K562 (cell line): ENCODE measurements around the gene SOBP. TPM values are rescaled to one million over a fixed set of nuclear protein-coding genes. Genes with fewer than 3 reads are reported as not detected.

Source experiments
- ATAC-seq: fragments of 200-7000 bp; cut with Tn5 transposase; 3 replicates; pipeline ENCODE4 v1.9.1; 2020; ENCODE audit warnings: moderate library complexity
- BruUV-seq: library from RNA; stranded (reverse); fragments of 400-500 nt; replicated peaks from 2 replicates; lab custom pipeline; 2021; lab: Mats Ljungman, UMichigan
- CTCF ChIA-PET: fragments of 300-600 bp; formaldehyde crosslinking; extraction: SDS; loops from one replicate; lab custom pipeline; 2021; ENCODE audit warnings: low intra/inter-chr PET ratio; lab: Yijun Ruan, JAX
- POLR2A ChIA-PET: fragments of 300-600, 350-650 bp; sonication (Branson Sonifier 250); formaldehyde crosslinking; extraction: SDS; loops from one replicate; lab custom pipeline; 2021; ENCODE audit warnings: antibody characterized with exemption, inconsistent platforms; lab: Yijun Ruan, JAX
- DNase-seq, 4 experiments: peaks; one replicate each; pipeline versions ENCODE4 v3.0.0 to v3.0.0-alpha.2; 2011 to 2018; ENCODE audit warnings: low spot score in 3 of 4, mixed read lengths in 3 of 4; ENCODE audit errors: extremely low read depth in 1 of 4
- FAIRE-seq: peaks from 2 replicates; lab custom pipeline; 2011; peaks lifted over from hg19 to GRCh38; lab: Jason Lieb, UNC
- H2AFZ ChIP-seq: 2 replicates; pipeline ENCODE4 v1.6.0; 2011; ENCODE audit warnings: low read depth, low read length, control low read depth, inconsistent platforms
- H3K27ac ChIP-seq: fragments of 200-600 bp; 3 replicates; pipeline ENCODE4 v1.8.0; 2011; ENCODE audit warnings: low read depth, mild to moderate bottlenecking, control low read depth, inconsistent platforms, low read length, moderate library complexity, mixed read lengths; ENCODE audit errors: extremely low read depth
- H3K27me3 ChIP-seq, 2 experiments: fragments of 300-600 bp in 1 of 2; 2 replicates in 1 of 2; 3 replicates in 1 of 2; pipeline versions ENCODE4 v1.6.0 to v1.8.0; 2011; ENCODE audit warnings: inconsistent platforms in 2 of 2, low read length in 2 of 2, mild to moderate bottlenecking in 1 of 2, mixed read lengths in 1 of 2, moderate library complexity in 1 of 2; ENCODE audit not compliant: control insufficient read depth in 2 of 2, insufficient read depth in 2 of 2
- H3K36me3 ChIP-seq: fragments of 300-600 bp; 3 replicates; pipeline ENCODE4 v1.8.0; 2011; ENCODE audit warnings: mild to moderate bottlenecking, low read length, inconsistent platforms; ENCODE audit not compliant: control insufficient read depth, insufficient read depth
- H3K4me1 ChIP-seq, 2 experiments: fragments of 200-600 bp in 1 of 2; replicated peaks in 1 of 2; 2 replicates in 1 of 2; 3 replicates in 1 of 2; pipeline versions ENCODE4 v1.5.1 to v1.8.0; 2011; ENCODE audit warnings: inconsistent platforms in 2 of 2, low read length in 2 of 2, mild to moderate bottlenecking in 1 of 2, mixed read lengths in 1 of 2, moderate library complexity in 1 of 2; ENCODE audit not compliant: control insufficient read depth in 2 of 2, insufficient read depth in 2 of 2
- H3K4me2 ChIP-seq: 2 replicates; pipeline ENCODE4 v1.6.1; 2011; ENCODE audit warnings: low read length, control low read depth, inconsistent platforms, mixed read lengths; ENCODE audit not compliant: insufficient read depth
- H3K4me3 ChIP-seq: fragments of 200-600 bp; sonication (generic), shearing (Covaris generic); 2 replicates; pipeline ENCODE4 v1.5.1; 2016; ENCODE audit warnings: control low read depth, inconsistent platforms
- H3K79me2 ChIP-seq: fragments of 200-600 bp; 3 replicates; pipeline ENCODE4 v1.8.0; 2011; ENCODE audit warnings: low read length, inconsistent platforms; ENCODE audit not compliant: control insufficient read depth, insufficient read depth
- H3K9ac ChIP-seq, 2 experiments: 2 replicates each; pipeline versions ENCODE4 v1.6.0 to v1.6.1; 2011; ENCODE audit warnings: low read depth in 2 of 2, low read length in 2 of 2, control low read depth in 1 of 2, inconsistent platforms in 1 of 2, mild to moderate bottlenecking in 1 of 2, mixed read lengths in 1 of 2; ENCODE audit not compliant: insufficient read depth in 1 of 2
- H3K9me1 ChIP-seq: one replicate; pipeline ENCODE4 v1.6.0; 2011; ENCODE audit warnings: inconsistent platforms, mild to moderate bottlenecking, low read length, moderate library complexity; ENCODE audit not compliant: control insufficient read depth, insufficient read depth
- H3K9me3 ChIP-seq: replicated peaks from 2 replicates; pipeline ENCODE4 v1.5.1; 2011; ENCODE audit warnings: low read depth, low read length, inconsistent platforms; ENCODE audit not compliant: control insufficient read depth, insufficient read depth
- H4K20me1 ChIP-seq: replicated peaks from 2 replicates; pipeline ENCODE4 v1.6.1; 2011; ENCODE audit warnings: low read length, inconsistent platforms, mixed read lengths; ENCODE audit not compliant: control insufficient read depth, insufficient read depth
- CLOCK ChIP-seq: fragments of 250-450 bp; sonication (Bioruptor Pico); IDR thresholded peaks from 2 replicates; pipeline ENCODE4 v1.4.0; 2020; ENCODE audit warnings: mild to moderate bottlenecking, moderate library complexity, borderline replicate concordance
- GTF2A2 ChIP-seq: IDR thresholded peaks from 2 replicates; pipeline ENCODE4 v1.6.1; 2016; ENCODE audit warnings: mild to moderate bottlenecking, missing genetic modification characterization, missing compliant biosample characterization
- HINFP ChIP-seq: fragments of 450-650 bp; conservative IDR thresholded peaks from 2 replicates; pipeline ENCODE4 v1.6.1; 2016; ENCODE audit warnings: missing genetic modification characterization, low read depth, mild to moderate bottlenecking, control low read depth, missing compliant biosample characterization
- SAFB2 ChIP-seq: fragments of 200-400 bp; formaldehyde crosslinking; IDR thresholded peaks from 2 replicates; pipeline ENCODE4 v1.6.1; 2018; ENCODE audit warnings: borderline replicate concordance, low read length, low read depth, moderate library complexity; ENCODE audit not compliant: severe bottlenecking
- THRAP3 ChIP-seq: fragments of 450-650 bp; IDR thresholded peaks from 2 replicates; pipeline ENCODE4 v1.6.1; 2016; ENCODE audit warnings: mild to moderate bottlenecking, inconsistent platforms, borderline replicate concordance
- ZBTB9 ChIP-seq: fragments of 450-650 bp; formaldehyde crosslinking; IDR thresholded peaks from 2 replicates; pipeline ENCODE4 v1.4.0; 2020; ENCODE audit warnings: mild to moderate bottlenecking, moderate library complexity
- ZEB2 ChIP-seq: fragments of 450-650 bp; IDR thresholded peaks from 2 replicates; pipeline ENCODE4 v1.6.1; 2016
- WGBS: fragments of 100-300 bp; shearing (Covaris generic); methylation state at CpG from one replicate; pipeline ENCODE4 v1.1.6; 2016; ENCODE audit warnings: low coverage, mixed read lengths; ENCODE audit not compliant: insufficient coverage; ENCODE audit errors: missing lambda C conversion rate; 5-methylcytosine and 5-hydroxymethylcytosine counted together
- in situ Hi-C: fragments of 300-500 bp; cut with MboI; formaldehyde crosslinking; loops from 4 replicates; pipeline ENCODE4 v1.15.0; 2018; ENCODE audit warnings: inconsistent platforms, mixed read lengths
- intact Hi-C: fragments of 100-400 bp; cut with micrococcal nuclease; formaldehyde crosslinking; loops from 2 replicates; pipeline ENCODE4 v1.14.2; 2022
- polyA plus RNA-seq, 8 experiments: library from polyadenylated mRNA; depleted of rRNA in 4 of 8; stranded (reverse) in 5 of 8; unstranded in 3 of 8; fragments of >200 nt; fragmentation: Nextera tagmentation in 2 of 8; fragmentation: Illumina TruSeq in 1 of 8; extraction: Ambion mirVana in 2 of 8; extraction: Trizol in 1 of 8; gene quantifications; 2 replicates each; pipeline versions ENCODE4 v1.2.1 to v1.2.3, GENCODE V29; 2011 to 2014; ENCODE audit warnings: inconsistent platforms in 1 of 8, missing spikeins in 1 of 8
- total RNA-seq, 7 experiments: library from RNA; depleted of rRNA in 6 of 7; stranded (reverse); fragments of >200 nt in 6 of 7; fragmentation: Illumina TruSeq in 2 of 7; extraction: Trizol in 2 of 7; gene quantifications; 2 replicates each; pipeline versions ENCODE4 v1.2.1 to v1.2.3, GENCODE V29; 2011 to 2021; ENCODE audit warnings: low replicate concordance in 1 of 7

SOBP gene
- total and polyA plus RNA-seq, 9 of the 15 experiments (the other 6 are each of a cell fraction or from before 2014, with no cell fraction given) = 0.16 TPM; not detected in 8

GRCh38 chr6:107667790-107668189 is 177.9 kb downstream of the SOBP start:
- Histone ChIP-seq H3K36me3 (no peaks in the 10 kb centered on the region), H3K27ac (no peak overlapping the region), H3K4me3 (no peak overlapping the region), H3K9ac (no peak overlapping the region), H2AFZ (no peak overlapping the region), H4K20me1 (no peaks in the 10 kb centered on the region), H3K79me2 (no peaks in the 10 kb centered on the region), H3K4me1 (no peaks in the 10 kb centered on the region), H3K27me3 (peaks cover 58 to 75% of the 10 kb centered on the region in 2 experiments), H3K9me1 (no peaks in the 10 kb centered on the region), H3K9me3 (no peaks in the 10 kb centered on the region), H3K4me2 (no peak overlapping the region)
- WGBS = 4% methylated on average over 3 of the region's 3 CpGs
- DNase-seq (peak in 1 of 4 experiments; percentile 13), FAIRE-seq (no peak), ATAC-seq (0 out of 3 replicates have a peak, but pooled peaks have one; percentile 37)
- no TSS peak for BruUV-seq
- ChIA-PET POLR2A (interaction anchor here (0.6 to 1.2 kb wide), 2 partner anchors 11 to 306 kb away, joined by 4 read pairs; no protein-coding TSS in a partner anchor), CTCF (no interaction called here)
- intact Hi-C loops = no loop called here
- in situ Hi-C loops = no loop called here
- TF ChIP-seq ZBTB9 (CRISPR knock-in tag) (no peak), GTF2A2 (tag) (no peak), CLOCK (CRISPR knock-in tag) (no peak), HINFP (tag) (no peak), SAFB2 (no peak), THRAP3 (no peak), ZEB2 (no peak)
